22Rv1 (cell line): ENCODE results near the gene CSMD2.

ENCODE experiments used
- H3K27ac ChIP-seq: fragments of 450-650 bp; 2 replicates; pipeline ENCODE4 v1.5.1; 2017
- CTCF ChIP-seq: fragments of 450-650 bp; IDR thresholded peaks from 2 replicates; pipeline ENCODE4 v1.5.1; 2017; ENCODE audit warnings: mild to moderate bottlenecking
- ZFX ChIP-seq: fragments of 450-650 bp; IDR thresholded peaks from 2 replicates; pipeline ENCODE4 v1.6.1; 2017; ENCODE audit warnings: antibody characterized with exemption, borderline replicate concordance

The CSMD2 gene

GRCh38 chr1:33948291-33948690 is 216.7 kb downstream of the CSMD2 start:
- H3K27ac ChIP-seq: no peak overlapping the region
- no peak for TF ChIP-seq ZFX
- no peak for TF ChIP-seq CTCF

- H3K27ac ChIP-seq: no peak overlapping the region
- no peak for TF ChIP-seq CTCF
- TF ChIP-seq ZFX: no peak
These were observed 218.2 kb downstream of the CSMD2 start for GRCh38 chr1:33946836-33947235.

GRCh38 chr1:33944846-33945245 is 220.2 kb downstream of the CSMD2 start:
- H3K27ac ChIP-seq: no peak overlapping the region
- no peak for TF ChIP-seq CTCF
- TF ChIP-seq ZFX: no peak

- TF ChIP-seq ZFX (no peak), CTCF (no peak)
- H3K27ac ChIP-seq: no peak overlapping the region
These were observed 221.1 kb downstream of the CSMD2 start for GRCh38 chr1:33943978-33944377.

GRCh38 chr1:33932871-33933270 is 232.2 kb downstream of the CSMD2 start:
- H3K27ac ChIP-seq: no peak overlapping the region
- TF ChIP-seq ZFX: no peak
- TF ChIP-seq CTCF: no peak

- no peak overlapping the region for H3K27ac ChIP-seq
- TF ChIP-seq ZFX (no peak), CTCF (no peak)
These were observed 233.9 kb downstream of the CSMD2 start for GRCh38 chr1:33931111-33931475.

- H3K27ac ChIP-seq: no peak overlapping the region
These were observed 234.5 kb downstream of the CSMD2 start for GRCh38 chr1:33930346-33931110.

More at GRCh38 chr1:33930346-33931110, 234.5 kb downstream of the CSMD2 start:
- TF ChIP-seq CTCF: no peak
- no peak for TF ChIP-seq ZFX
